Stimulated activated CD4-positive, alpha-beta T cell treated with anti-CD3 and anti-CD28 coated beads, Interleukin-12 subunit alpha, Interleukin-12 subunit beta, amount 100 ng/mL, for 4 hours (primary cell): ENCODE measurements around the gene SELENOO.

Experiments used
- DNase-seq: peaks from one replicate; pipeline ENCODE4 v3.0.0-alpha.2; 2020

SELENOO gene

DNA sequence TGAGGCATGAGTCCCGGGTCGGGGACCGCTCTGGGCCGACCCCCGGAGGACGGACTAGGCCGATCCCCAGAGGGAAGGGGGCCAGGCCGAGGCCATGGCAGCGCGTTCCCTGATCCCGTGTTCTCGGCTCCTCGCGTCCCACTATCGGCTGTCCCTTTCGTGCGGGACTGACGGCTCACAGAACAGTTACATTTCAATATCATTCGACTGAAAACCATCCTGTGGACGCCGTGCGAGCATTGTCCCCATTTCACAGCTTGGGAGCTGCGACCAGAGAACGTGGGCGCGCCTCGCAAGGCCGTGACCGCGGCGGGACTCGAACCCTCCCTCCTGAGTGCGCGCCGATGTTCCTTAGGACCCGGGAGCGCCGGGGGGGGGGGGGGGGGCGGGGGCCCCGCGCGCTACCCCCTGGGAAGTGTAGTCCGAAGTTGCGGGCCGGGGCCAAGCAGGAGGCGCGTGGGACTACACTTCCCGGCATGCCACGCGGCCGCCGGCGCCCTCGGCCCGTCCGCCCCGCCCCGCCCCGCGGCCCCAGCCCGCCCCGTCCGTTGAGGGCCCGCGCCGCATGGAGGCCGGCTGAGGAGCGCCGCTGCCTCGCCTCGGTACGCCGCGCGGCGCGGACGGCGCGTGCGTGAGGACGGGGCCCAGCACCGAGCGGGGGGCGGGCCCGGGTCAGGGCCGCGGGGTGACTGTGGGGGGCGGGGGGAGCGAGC is 15.3 kb upstream of the SELENOO start, which contains the start of gene TRABD:
TSS of gene TRABD (plus strand) at position 539 of the 713 bp plus-strand sequence. CDS start 7,148 bp downstream, outside the sequence.
- DNase-seq: peak; percentile 88

DNA sequence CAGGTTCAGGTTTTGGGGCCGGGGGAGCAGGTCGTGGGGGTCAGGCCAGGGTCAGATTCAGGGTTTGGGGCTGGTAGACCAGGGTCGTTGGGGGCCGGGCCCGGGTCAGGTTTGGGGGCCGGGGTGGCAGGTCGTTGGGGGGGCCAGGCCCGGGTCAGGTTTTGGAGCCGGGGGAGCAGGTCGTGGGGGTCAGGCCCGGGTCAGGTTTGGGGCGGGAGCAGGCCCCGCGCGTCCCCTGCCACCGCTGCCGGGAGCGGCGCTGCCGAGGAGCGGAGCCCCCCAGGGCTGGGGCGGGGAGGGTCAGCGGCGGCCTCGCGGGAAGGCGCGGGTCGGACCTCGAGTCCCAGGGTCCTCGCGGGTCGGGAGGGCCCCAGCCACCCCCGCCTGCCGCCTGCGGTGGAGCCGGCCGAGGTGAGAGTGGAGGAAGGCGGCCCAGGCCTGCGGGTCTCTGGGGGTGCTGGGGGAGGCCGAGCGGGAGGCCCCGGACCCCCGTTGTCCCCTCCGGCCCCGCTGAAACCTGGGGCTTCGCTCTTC is 14.6 kb upstream of the SELENOO start:
- no peak for DNase-seq

DNA sequence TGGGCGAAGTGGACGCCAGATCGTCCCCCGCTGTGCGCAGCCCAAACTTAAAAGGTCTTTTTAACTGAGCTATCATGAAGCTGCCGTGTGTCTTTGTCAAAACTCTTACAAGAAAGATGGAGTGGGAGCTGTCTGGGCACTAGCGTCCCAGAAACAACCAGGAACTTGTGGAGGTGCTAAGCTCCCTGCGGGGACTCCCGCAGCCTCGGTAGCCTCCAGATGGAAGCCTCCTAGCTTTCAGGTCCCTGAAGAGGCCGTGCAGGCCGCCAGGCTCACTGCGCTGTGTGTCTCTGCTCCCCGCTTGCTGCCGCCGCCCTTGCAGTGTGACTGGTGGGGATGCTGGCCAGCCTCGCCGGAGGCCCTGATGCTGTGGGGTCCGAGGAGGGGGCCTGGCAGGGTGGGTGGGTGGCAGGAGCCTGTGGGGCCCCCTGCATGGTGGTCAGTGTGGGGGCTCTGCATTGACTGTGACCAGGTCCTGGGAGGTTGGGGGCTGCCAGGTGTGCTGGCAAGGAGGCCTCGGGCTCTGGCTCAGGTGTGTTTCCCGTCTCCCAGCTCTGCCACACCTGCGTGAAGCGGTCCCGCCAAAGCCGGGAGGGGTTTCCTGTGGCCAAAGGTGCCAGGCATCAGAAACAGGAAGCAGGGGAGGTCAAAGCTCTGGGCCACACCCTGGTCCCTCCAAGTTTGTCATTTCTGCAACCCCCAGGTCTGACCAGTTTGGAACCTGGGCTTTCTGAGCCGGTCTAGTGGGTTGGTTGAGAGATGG is 13.9 kb upstream of the SELENOO start:
- DNase-seq: no peak

DNA sequence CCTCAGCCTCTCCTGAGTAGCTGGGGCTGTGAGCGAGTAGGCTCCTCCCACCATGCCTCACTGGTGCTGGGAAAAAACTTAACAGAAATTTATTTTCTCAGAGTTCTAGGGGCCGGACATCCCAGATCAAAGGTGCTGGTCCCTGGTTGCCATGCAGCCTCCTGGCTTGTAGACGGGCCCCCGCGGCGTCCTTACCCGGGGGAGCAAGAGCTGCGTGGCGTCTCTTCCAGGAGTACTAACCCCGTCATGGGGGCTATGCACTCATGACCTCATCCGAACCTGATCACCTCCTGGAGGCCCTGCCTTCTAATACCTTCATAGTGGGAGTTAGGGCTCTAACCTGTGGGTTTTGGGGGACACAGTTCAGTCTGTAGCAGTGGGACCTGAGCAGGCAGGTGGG is 12.5 kb upstream of the SELENOO start:
- no peak for DNase-seq

DNA sequence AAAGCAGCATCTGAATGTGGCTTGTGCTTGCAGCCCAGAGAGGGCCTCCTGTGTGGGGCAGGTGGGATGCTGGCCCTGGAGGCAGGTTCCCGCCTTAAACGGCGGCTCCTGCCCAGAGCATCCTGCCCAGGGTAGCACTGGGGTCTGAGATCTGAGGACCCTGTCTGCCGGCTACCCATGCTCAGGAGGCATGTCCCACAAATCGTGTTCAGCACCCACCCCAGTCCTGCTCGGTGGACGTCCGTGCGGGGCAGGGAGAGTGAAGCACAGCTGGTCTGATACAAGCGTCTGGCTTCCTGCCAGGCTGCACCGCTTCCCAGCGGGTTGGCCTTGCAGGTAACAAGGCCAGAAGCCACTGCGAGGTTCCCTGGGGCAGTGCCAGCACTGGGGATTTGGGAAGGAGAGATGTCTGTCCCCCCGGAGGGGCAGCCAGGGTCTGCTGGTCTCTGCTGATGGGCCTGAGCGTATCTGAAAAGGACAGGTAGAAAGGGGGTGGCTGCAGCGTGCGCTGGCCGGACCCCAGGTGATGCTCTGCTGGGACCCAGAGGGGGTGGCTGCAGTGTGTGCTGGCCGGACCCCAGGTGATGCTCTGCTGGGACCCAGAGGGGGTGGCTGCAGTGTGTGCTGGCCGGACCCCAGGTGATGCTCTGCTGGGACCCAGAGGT is 11.5 kb upstream of the SELENOO start:
- no peak for DNase-seq

DNA sequence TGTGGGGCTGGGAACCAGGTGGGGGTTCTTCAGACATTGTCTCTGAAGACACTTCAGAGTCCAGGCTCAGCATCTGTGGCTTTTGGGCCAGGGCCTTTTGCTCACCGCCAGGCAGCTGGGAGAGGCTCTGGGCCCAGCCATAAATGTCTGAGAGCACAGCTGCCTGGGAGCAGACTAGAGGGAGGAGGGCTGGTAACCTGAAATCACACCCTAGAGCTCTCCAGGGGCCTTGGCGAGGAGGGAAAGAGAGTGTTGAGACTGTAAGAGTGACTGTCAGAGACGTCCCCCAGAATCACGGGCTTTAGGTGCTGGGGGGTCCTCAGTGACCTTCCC is 11.0 kb upstream of the SELENOO start:
- DNase-seq: no peak

DNA sequence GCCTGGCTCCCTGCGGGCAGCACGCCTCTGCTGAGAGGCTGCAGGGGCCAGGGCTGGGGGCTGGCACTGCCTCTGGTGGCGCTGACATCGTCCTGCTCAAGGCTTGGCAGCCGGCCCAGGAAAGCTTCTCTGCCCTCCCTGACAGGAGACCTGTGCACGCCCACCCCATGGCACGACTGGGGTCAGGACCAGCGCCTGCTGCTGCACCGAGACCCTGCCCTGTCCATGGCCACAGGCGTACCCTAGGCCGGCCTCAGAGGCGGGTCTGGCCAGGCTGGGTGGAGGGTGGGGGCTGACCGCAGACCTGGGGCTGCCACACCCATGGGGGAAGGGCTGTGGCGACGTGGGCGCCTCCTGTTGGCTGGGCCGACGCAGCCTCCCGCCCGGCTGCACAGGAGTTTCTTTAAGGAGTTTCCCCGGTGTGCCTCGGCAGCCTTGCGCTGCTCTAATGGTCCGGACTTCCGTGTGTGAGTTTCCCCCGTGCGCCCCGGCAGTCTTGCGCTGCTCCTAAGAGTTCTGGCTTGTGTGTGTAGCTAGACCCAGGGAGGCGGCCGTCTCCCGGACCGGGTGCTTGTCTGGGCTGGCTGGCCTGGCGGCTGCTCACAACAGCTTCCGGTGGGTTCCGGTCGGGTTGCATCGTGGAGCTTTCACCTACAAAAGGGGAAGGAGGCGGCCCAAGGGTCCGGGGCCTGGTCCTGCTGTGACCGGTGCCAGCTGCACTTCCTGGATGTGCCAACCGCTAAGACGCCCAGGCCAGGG is 10.4 kb upstream of the SELENOO start:
- peak; percentile 70 for DNase-seq

DNA sequence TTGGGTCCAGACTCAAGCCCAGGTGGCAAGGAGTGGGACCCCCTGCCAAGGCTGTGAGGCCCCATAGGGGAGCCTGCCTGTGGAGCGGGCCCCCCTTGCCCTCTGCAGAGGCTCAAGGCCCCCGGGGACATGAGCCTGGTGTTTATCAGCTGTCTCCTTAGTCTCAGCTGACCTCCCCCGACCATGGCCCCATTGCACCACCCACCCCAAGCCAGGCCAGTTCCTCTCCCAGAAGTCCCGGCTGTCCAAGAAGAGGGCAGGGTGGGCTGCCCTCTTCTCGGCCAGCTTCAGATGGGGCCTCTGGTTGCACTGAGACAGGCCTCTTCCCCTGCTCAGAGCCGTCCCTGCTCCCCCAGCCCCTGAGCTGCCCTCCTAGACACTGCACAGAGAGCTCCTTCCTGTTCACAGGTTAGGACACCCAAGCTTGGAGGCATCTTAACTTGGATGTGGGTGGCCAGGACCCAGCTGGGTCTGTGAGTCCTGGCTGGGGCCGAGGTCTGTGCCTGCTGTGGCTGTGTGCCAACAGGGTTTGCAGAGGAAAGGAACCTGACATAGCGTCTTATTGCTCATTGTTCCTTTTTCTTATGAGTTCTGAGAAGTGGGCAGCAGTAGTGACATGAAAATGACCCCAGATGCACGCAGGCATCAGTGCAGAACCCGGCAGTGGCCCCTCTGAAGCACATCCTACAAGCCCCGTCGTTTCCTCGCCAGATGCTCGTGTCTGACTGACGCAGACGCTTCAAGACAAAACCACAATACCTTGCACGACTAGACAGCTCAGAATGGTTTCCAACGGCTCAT is 9.7 kb upstream of the SELENOO start:
- peak; percentile 55 for DNase-seq

DNA sequence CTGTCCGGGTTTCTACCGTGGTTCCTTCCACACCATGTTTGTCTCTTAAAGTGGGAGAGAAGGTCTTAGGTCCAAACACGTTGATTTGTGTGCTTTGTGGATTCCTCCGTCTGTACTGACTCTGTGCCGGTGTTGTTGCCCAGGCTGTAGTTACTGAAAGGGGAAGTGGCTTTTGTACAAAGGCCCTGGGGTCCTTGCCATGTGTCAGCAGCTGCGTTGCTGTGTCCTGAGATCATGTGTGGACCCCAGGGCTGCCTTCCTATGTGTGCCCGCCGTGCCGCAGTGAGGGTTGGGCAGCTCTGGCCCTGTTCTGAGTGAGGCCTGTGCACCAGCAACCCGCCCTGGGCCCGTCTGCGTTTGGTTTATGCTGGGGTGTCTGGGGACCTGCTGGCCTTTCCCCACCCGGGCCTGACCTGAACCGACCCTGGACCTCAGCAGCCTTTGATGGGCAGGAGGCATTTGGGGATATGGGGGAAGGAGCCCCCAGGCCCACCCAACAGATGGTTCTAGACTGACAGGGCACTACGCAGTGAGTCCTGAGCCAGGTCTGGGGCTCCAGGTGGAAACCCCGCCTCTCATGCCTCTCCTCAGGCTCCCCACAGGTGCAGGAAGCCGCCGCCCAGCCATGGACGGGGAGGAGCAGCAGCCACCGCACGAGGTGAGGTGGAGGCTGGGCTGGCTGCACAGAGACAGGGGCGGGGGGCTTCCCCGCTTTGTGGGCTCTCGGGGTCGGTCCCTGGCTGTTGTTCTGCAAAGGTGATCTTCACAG is 8.2 kb upstream of the SELENOO start:
- no peak for DNase-seq

DNA sequence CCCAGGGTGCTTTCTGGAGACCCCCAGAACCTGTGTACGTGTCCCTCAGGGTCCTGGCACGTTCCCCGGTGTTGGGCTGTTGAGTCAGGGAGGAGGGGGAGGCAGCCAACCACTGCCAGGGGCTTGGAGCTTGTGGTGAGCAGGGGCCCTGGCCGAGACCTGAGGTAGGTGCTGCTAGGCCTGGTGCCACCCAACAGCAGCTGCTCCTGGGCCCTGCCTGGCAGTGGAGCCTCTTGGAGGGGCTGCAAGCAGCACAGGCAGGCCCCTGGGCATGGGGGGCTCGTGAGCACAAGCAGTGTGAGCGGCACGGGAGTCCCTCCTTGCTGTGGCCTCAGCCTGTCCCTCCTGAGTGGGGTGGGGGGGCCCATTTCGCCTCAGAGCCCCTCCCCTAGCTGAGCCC is 7.2 kb upstream of the SELENOO start:
- no peak for DNase-seq

DNA sequence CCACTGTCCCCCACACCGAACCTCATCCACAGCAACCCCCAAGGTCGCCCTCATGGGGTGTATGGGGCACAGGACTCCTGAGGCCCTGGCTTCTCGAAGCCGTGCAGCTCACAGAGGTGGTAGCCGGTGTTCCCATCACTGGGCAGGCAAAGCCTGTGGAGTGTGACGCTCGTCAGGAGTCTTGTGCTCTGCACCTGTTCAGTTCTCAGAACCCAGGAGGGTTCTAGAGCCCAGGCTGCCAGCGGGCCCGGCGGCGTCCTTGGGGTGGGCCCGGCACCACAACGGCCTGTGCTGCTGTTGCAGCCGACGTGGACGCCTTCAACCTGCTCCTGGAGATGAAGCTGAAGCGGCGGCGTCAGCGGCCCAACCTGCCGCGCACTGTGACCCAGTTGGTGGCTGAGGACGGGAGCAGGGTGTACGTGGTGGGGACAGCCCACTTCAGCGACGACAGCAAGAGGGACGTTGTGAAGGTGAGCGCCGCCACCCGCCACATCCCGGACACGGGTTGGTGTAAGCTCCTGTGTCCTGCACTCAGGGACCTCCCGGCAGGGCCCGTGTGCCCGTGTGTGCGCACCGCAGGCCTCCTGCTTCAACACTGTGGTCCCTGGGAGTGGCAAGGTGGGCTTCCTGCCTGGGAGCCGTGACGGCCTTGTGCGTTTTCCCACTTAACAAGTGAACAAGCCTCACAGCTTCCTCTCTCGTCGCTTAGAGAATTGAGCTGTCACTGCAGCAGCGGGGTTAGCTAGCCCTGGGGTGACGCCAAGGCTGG is 6.6 kb upstream of the SELENOO start:
- DNase-seq: no peak

DNA sequence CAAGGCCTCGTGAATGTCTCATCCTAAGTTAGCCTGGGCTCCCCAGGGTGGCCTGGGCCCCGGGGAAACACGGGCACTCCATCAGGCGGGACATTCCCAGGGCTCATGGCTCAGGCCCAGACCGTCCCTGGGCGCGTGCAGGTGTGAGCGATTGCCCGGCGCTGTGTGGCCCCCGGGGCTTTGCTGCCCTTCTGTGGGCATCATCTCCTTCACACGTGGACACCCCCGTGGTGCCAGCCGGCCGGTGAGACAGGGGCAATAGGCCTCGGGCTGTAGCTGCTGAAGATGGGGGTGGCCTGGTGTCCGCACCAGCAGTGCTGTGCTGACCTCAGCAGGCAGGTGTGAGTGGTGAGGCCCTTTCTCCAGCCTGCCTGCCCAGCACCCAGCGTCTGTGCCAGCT is 4.6 kb upstream of the SELENOO start:
- no peak for DNase-seq

DNA sequence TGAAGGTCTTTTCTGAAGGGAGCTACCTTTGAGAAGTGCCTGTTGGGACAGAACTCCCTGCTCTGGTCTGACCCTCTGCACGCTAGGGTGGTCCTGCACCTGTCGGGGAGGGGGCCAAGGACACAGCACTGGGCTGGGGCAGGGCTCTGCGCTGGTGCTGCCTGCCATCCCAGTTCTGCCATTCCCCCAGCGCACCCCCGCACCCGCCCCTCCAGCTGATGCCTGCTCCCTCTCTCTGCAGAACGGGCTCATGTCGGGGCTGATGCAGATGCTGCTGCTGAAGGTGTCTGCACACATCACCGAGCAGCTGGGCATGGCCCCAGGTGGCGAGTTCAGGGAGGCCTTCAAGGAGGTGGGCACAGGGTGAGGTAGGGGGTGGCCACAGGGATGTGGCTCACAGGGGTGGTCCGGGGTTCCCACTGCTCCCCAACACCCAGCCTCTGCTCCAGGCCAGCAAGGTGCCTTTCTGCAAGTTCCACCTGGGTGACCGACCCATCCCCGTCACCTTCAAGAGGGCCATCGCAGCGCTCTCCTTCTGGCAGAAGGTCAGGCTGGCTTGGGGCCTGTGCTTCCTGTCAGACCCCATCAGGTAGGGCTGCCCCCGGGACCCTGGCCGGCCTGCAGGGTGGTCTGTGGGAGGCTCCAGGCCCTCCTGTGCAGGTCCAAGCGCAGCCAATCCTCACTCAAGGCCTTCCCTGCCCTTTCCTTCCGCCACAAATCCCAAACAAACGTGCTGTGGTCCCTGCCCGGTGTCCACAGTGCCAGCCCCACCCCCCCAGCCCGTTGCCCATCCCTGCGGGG is 3.6 kb upstream of the SELENOO start:
- no peak for DNase-seq

DNA sequence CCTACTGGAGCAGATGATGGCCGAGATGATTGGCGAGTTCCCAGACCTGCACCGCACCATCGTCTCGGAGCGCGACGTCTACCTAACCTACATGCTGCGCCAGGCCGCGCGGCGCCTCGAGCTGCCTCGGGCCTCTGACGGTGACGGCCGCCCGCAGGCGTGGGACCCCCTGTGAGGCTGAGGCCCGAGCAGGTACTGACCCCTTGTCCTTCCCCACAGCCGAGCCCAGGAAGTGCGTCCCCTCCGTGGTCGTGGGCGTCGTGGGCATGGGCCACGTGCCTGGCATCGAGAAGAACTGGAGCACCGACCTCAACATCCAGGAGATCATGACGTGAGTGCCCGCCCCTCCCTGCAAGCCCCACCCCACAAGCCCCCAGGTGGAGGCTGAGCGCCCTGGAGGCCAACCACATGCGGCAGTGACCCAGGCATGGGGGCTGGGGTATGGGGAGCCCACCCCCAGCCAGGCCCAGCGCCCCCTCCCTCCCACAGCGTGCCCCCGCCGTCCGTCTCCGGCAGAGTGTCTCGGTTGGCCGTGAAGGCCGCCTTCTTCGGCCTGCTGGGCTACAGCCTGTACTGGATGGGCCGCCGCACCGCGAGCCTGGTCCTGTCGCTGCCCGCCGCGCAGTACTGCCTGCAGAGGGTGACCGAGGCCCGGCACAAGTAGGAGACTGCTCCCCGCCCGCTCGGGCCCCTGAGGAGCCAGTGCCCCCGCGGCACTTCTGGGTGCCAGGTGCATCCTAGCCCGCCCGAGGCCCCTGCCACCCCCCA is 2.8 kb upstream of the SELENOO start:
- DNase-seq: no peak

DNA sequence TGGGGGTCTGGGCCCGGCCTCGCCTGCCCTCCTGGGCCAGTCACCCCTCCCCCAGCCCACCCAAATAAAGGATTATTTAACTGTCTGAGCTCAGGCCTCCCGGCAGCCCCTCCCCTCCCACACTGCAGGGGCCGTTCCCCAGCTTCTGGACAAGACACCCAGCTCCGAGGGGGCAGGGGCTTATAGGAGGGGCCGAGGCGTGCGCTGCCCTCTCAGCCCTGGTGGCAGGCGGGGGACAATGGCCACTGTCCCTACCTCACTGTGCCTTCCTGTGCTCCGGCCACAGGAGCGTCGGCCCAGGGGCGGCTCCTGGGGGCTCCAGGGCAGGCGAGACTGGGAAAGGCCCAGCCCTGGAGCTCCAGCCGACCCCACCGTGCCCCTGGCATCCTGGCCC is 2.2 kb upstream of the SELENOO start:
- DNase-seq: no peak

DNA sequence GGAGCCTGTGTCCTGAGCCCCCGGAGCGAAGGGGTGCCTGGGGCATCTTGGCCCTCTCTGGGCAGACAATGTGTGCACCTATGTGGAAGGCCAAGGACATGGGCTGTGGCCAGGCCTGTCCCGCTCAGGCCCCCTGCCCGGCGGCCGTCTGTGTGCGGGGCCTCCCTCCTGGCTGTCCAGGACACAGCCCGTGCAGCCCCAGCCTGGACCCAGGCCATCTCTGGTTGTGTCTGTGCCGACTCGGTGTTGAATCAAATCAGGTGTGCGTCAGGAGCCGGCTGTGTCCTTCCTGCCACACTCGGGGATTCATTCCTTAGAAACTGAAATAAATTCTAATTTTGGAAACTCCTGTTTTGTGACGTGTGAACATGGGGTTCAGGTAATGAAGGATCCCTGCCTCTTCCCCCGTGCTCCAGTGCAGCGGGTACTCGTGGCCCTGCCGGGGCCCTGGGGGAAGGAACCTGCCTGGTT is 1.5 kb upstream of the SELENOO start:
- no peak for DNase-seq

DNA sequence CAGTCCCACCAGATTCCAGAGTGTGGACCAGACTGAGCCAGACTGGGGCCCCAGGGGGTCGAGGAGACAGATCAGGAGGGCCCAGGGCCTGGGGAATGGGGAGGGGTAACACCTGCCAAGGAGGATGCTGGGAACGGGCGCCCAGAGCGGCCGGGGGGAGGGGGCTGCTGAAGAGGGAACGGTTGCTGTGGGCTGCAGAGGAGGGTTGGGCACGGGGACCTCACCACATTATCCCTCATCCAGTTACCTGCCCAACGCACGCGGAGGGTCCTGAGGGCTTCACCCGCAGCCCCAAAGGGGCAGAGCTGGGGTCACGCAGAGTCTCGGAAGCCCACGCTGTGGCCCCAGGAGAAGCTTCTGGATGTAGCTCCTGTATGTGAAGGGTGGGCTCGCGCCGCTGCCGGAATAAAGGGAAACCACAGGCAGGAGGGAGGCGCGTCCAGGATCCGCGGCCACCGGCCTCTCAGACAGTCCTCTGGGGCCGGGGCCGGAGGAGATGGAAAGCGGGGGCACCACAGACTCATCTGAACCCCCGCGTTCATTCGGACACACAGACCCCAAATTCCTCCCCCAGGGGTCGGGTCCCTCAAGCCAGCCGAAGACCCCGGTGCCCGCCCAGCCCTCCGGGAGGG is 866 bp upstream of the SELENOO start:
- no peak for DNase-seq
